GM19328 (cell line): ENCODE measurements around the gene AKT2.

Source experiments
- ATAC-seq: cut with Tn5 transposase; IDR thresholded peaks from one replicate; pipeline ENCODE4 v1.9.1; 2021; ENCODE audit warnings: mild to moderate bottlenecking, moderate library complexity; ENCODE audit not compliant: unreplicated experiment

AKT2 gene

GRCh38 chr19:40192758-40193586 is 92.2 kb downstream of the AKT2 start:
- ATAC-seq = no peak

- ATAC-seq = peak; percentile 9
Observed at GRCh38 chr19:40191836-40192646, 93.1 kb downstream of the AKT2 start.

GRCh38 chr19:40190891-40191835 is 94.0 kb downstream of the AKT2 start, which contains the start of gene MAP3K10:
Gene MAP3K10, plus strand, starts transcription at chr19:40191426. Its CDS starts 606 bp downstream, at chr19:40192032.
- peak; percentile 71 for ATAC-seq

DNA sequence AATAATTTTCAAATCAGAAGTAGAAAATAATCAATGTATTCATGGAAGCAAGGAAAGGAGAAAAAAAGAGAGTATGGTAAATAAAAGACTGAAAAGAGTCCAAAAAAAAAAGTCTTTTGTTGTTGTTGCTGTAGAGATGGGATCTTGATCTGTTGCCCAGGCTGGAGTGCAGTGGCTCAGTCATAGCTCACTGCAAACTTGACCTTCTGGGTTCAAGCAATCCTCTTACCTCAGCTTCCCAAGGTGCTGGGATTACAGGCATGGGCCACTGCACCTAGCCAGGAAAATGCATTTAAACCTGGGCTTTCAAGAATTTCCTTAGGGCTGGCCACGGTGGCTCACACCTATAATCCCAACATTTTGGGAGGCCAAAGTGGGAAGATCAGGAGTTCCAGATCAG is 100.9 kb downstream of the AKT2 start:
- no peak for ATAC-seq
